GM12878 (cell line): Measurements from ENCODE around the gene GABRR3. TPM values are rescaled to one million over a fixed set of nuclear protein-coding genes. Genes with fewer than 3 reads are reported as not detected.

Experiments
- ATAC-seq: fragments of 200-7000 bp; cut with Tn5 transposase; 3 replicates; pipeline ENCODE4 v1.9.1; 2020; ENCODE audit warnings: mild to moderate bottlenecking, moderate library complexity
- BruUV-seq: library from RNA; stranded (reverse); fragments of 400-500 nt; replicated peaks from 2 replicates; lab custom pipeline; 2021; lab: Mats Ljungman, UMichigan
- CTCF ChIA-PET: fragments of 300-600 bp; sonication (Branson Sonifier 250); formaldehyde crosslinking; extraction: SDS; loops from one replicate; lab custom pipeline; 2021; ENCODE audit warnings: inconsistent platforms; lab: Yijun Ruan, JAX
- POLR2A ChIA-PET: fragments of 350-600 bp; formaldehyde crosslinking; extraction: SDS; loops from one replicate; lab custom pipeline; 2021; ENCODE audit warnings: inconsistent platforms; lab: Charles Lee
- RAD21 ChIA-PET: fragments of 300-600 bp; sonication (Branson Sonifier 250); formaldehyde crosslinking; loops from one replicate; lab custom pipeline; 2023; ENCODE audit warnings: antibody characterized with exemption; ENCODE audit not compliant: unreplicated experiment; lab: Charles Lee
- SMC1A ChIA-PET: fragments of 300-600 bp; sonication (Branson Sonifier 250); formaldehyde crosslinking; loops from one replicate; lab custom pipeline; 2023; ENCODE audit not compliant: unreplicated experiment, uncharacterized antibody; lab: Charles Lee
- DNase-seq: peaks from one replicate; pipeline ENCODE4 v3.0.0-alpha.2; 2011; ENCODE audit warnings: low read depth, low spot score
- FAIRE-seq: peaks from 3 replicates; lab custom pipeline; 2011; peaks lifted over from hg19 to GRCh38; lab: Jason Lieb, UNC
- H2AFZ ChIP-seq: 2 replicates; pipeline ENCODE4 v1.6.0; 2011; ENCODE audit warnings: low read depth, low read length, control low read depth; ENCODE audit not compliant: control insufficient read depth
- H3K27ac ChIP-seq: 2 replicates; pipeline ENCODE4 v1.5.1; 2011; ENCODE audit warnings: control low read depth; ENCODE audit not compliant: control insufficient read depth, insufficient read depth
- H3K27me3 ChIP-seq, 2 experiments: replicated peaks in 1 of 2; 2 replicates each; pipeline versions ENCODE4 v1.6.0 to v1.6.1; 2011; ENCODE audit warnings: low read length in 1 of 2; ENCODE audit not compliant: control insufficient read depth in 2 of 2, insufficient read depth in 2 of 2
- H3K36me3 ChIP-seq, 2 experiments: 2 replicates each; pipeline ENCODE4 v1.5.1; 2011; ENCODE audit warnings: low read length in 1 of 2; ENCODE audit not compliant: control insufficient read depth in 2 of 2, insufficient read depth in 2 of 2
- H3K4me1 ChIP-seq: 2 replicates; pipeline ENCODE4 v1.6.1; 2011; ENCODE audit warnings: mild to moderate bottlenecking, low read length, moderate library complexity, mixed read lengths; ENCODE audit not compliant: control insufficient read depth, insufficient read depth
- H3K4me2 ChIP-seq: 2 replicates; pipeline ENCODE4 v1.6.0; 2011; ENCODE audit warnings: control low read depth; ENCODE audit not compliant: control insufficient read depth, insufficient read depth
- H3K4me3 ChIP-seq: fragments of 200-600 bp; sonication (generic); 2 replicates; pipeline ENCODE4 v1.5.1; 2016
- H3K79me2 ChIP-seq: 2 replicates; pipeline ENCODE4 v1.6.0; 2011; ENCODE audit warnings: low read length; ENCODE audit not compliant: control insufficient read depth, insufficient read depth
- H3K9ac ChIP-seq: 2 replicates; pipeline ENCODE4 v1.8.0; 2011; ENCODE audit warnings: low read length, control low read depth, mixed read lengths; ENCODE audit not compliant: control insufficient read depth, insufficient read depth
- H3K9me3 ChIP-seq: replicated peaks from 3 replicates; pipeline ENCODE4 v1.5.1; 2011; ENCODE audit warnings: mild to moderate bottlenecking, low read length; ENCODE audit not compliant: control insufficient read depth, insufficient read depth
- H4K20me1 ChIP-seq: 2 replicates; pipeline ENCODE4 v1.6.0; 2011; ENCODE audit not compliant: control insufficient read depth, insufficient read depth
- ATF7 ChIP-seq: fragments of 450-650 bp; IDR thresholded peaks from 2 replicates; pipeline ENCODE4 v1.6.1; 2016; ENCODE audit warnings: low read depth, mild to moderate bottlenecking
- FOXK2 ChIP-seq: fragments of 450-650 bp; IDR thresholded peaks from 2 replicates; pipeline ENCODE4 v1.6.1; 2017; ENCODE audit warnings: mild to moderate bottlenecking, moderate library complexity
- KLF5 ChIP-seq: fragments of 450-650 bp; IDR thresholded peaks from 2 replicates; pipeline ENCODE4 v1.6.1; 2014; ENCODE audit warnings: mild to moderate bottlenecking; ENCODE audit not compliant: partially characterized antibody
- RUNX3 ChIP-seq: IDR thresholded peaks from 2 replicates; pipeline ENCODE4 v1.6.1; 2012; ENCODE audit warnings: low read length, inconsistent platforms
- SIN3A ChIP-seq: IDR thresholded peaks from 2 replicates; pipeline ENCODE4 v1.6.1; 2012; ENCODE audit warnings: low read depth, low read length, improper control_type of control experiment
- TARDBP ChIP-seq: IDR thresholded peaks from 2 replicates; pipeline ENCODE4 v1.6.1; 2016; ENCODE audit warnings: borderline replicate concordance
- TCF12 ChIP-seq: IDR thresholded peaks from 2 replicates; pipeline ENCODE4 v1.6.1; 2011; ENCODE audit warnings: low read depth, mild to moderate bottlenecking, low read length
- ZNF24 ChIP-seq: fragments of 450-650 bp; IDR thresholded peaks from 2 replicates; pipeline ENCODE4 v1.6.1; 2017; ENCODE audit warnings: antibody characterized with exemption, mild to moderate bottlenecking
- ZNF592 ChIP-seq: fragments of 450-650 bp; IDR thresholded peaks from 2 replicates; pipeline ENCODE4 v1.6.1; 2017; ENCODE audit warnings: mild to moderate bottlenecking, moderate library complexity
- ZZZ3 ChIP-seq: IDR thresholded peaks from 2 replicates; pipeline ENCODE4 v1.6.1; 2011; ENCODE audit warnings: low read depth; ENCODE audit not compliant: control insufficient read depth, insufficient read length
- WGBS: methylation state at CpG from one replicate; pipeline ENCODE4 v1.1.6; 2016; ENCODE audit warnings: low lambda C conversion rate; ENCODE audit not compliant: insufficient replicate concordance, insufficient coverage; ENCODE audit errors: missing lambda C conversion rate; 5-methylcytosine and 5-hydroxymethylcytosine counted together
- in situ Hi-C: fragments of 300-500 bp; cut with MboI; formaldehyde crosslinking; loops from 9 replicates; pipeline ENCODE4 v1.14.3; 2018; ENCODE audit warnings: mixed read lengths
- intact Hi-C: fragments of 100-400 bp; cut with micrococcal nuclease; formaldehyde crosslinking; loops from one replicate; pipeline ENCODE4 v1.14.2; 2022; ENCODE audit not compliant: unreplicated experiment
- polyA plus RNA-seq, 11 experiments: library from polyadenylated mRNA; depleted of rRNA in 4 of 11; unstranded in 6 of 11; stranded (reverse) in 5 of 11; fragments of >200 nt; fragmentation: Nextera tagmentation in 4 of 11; fragmentation: Illumina TruSeq in 1 of 11; extraction: Ambion mirVana in 4 of 11; extraction: Trizol in 1 of 11; gene quantifications; 1 replicate in 1 of 11; 2 replicates in 10 of 11; pipeline versions ENCODE4 v1.2.1 to v1.2.3, GENCODE V29; 2011 to 2016; ENCODE audit warnings: inconsistent platforms in 2 of 11, missing spikeins in 2 of 11, low read depth in 1 of 11
- total RNA-seq, 4 experiments: library from RNA; depleted of rRNA in 3 of 4; stranded (reverse); fragments of >200 nt in 3 of 4; fragmentation: Illumina TruSeq in 1 of 4; extraction: Trizol in 1 of 4; gene quantifications; 2 replicates each; pipeline versions ENCODE4 v1.2.1 to v1.2.3, GENCODE V29; 2013 to 2021

Gene GABRR3
- total and polyA plus RNA-seq, 10 of the 15 experiments (the other 5 are each of a cell fraction or from before 2014, with no cell fraction given), result not detected

GRCh38 chr3:97968376-97968775 is 66.7 kb downstream of the GABRR3 start:
- SMC1A ChIA-PET, result interaction anchor here (1.1 to 2.0 kb wide), 5 partner anchors 8 to 569 kb away, joined by 3 to 5 read pairs (median 4); no protein-coding TSS in a partner anchor
- no peaks in the 10 kb centered on the region for H3K9me3 ChIP-seq
- H3K9ac ChIP-seq, result no peak overlapping the region
- DNase-seq, result no peak
- no peak for FAIRE-seq
- H3K4me2 ChIP-seq, result 0 out of 2 replicates have a peak overlapping the region, but pooled peaks have one; percentile 2
- intact Hi-C loops, result no loop called here
- BruUV-seq, result no TSS peak
- in situ Hi-C loops, result no loop called here
- RAD21 ChIA-PET, result interaction anchor here (0.8 kb wide), 1 partner anchor 54 kb away, joined by 3 read pairs; no protein-coding TSS in a partner anchor
- TF ChIP-seq TARDBP (no peak), ZNF592 (no peak), ATF7 (no peak), RUNX3 (no peak), FOXK2 (no peak), ZZZ3 (no peak), SIN3A (no peak), KLF5 (no peak), ZNF24 (no peak), TCF12 (no peak)
- POLR2A ChIA-PET, result no interaction called here
- H3K27me3 ChIP-seq, result no peaks in the 10 kb centered on the region
- H3K27ac ChIP-seq, result no peak overlapping the region
- CTCF ChIA-PET, result interaction anchor here (0.7 to 1.2 kb wide), 2 partner anchors 54 to 151 kb away, joined by 3 to 5 read pairs; no protein-coding TSS in a partner anchor
- H3K4me1 ChIP-seq, result no peaks in the 10 kb centered on the region
- peaks cover 49% of the 10 kb centered on the region for H3K79me2 ChIP-seq
- no peaks in the 10 kb centered on the region for H4K20me1 ChIP-seq
- no peak overlapping the region for H2AFZ ChIP-seq
- ATAC-seq, result no peak
- H3K4me3 ChIP-seq, result peak overlapping the region; percentile 12; the same call in 1 of the 2 replicates
- peaks cover 0 to 9% of the 10 kb centered on the region in 2 experiments; a peak in 1 of 4 replicates for H3K36me3 ChIP-seq
- 90% methylated on average over 1 of the region's 1 CpG for WGBS
